Karpas-422 (cell line): ENCODE data around the gene SIPA1. TPM values are rescaled to one million over a fixed set of nuclear protein-coding genes. Genes with fewer than 3 reads are reported as not detected.
A peak's percentile ranks its signal among the peaks of the same experiment; 100 is the strongest.

Source experiments
- DNase-seq: peaks from one replicate; pipeline ENCODE4 v3.0.0-alpha.2; 2015
- H2AFZ ChIP-seq: fragments of 200-600 bp; sonication (generic); 2 replicates; pipeline ENCODE4 v1.6.1; 2014; ENCODE audit warnings: antibody characterized with exemption, low read length, mixed read lengths
- H3K27ac ChIP-seq: fragments of 200-600 bp; sonication (generic); 2 replicates; pipeline ENCODE4 v1.5.1; 2014; ENCODE audit warnings: mild to moderate bottlenecking, low read length, moderate library complexity
- H3K27me3 ChIP-seq: fragments of 200-600 bp; sonication (generic); 2 replicates; pipeline ENCODE4 v1.6.1; 2014; ENCODE audit warnings: low read length, mixed read lengths
- H3K36me3 ChIP-seq: fragments of 200-600 bp; sonication (generic); 2 replicates; pipeline ENCODE4 v1.6.1; 2014; ENCODE audit warnings: low read length, mixed read lengths; ENCODE audit not compliant: insufficient read depth
- H3K4me1 ChIP-seq: fragments of 200-600 bp; sonication (generic); 2 replicates; pipeline ENCODE4 v1.6.1; 2014; ENCODE audit warnings: mild to moderate bottlenecking, low read length, mixed read lengths
- H3K4me2 ChIP-seq: fragments of 200-600 bp; sonication (generic); 2 replicates; pipeline ENCODE4 v1.6.1; 2014; ENCODE audit warnings: low read length, low read depth, mild to moderate bottlenecking; ENCODE audit not compliant: poor library complexity, severe bottlenecking
- H3K4me3 ChIP-seq: fragments of 200-600 bp; sonication (generic); 2 replicates; pipeline ENCODE4 v1.5.1; 2014; ENCODE audit warnings: mild to moderate bottlenecking, antibody characterized with exemption, low read length, mixed read lengths
- H3K79me2 ChIP-seq: fragments of 200-600 bp; sonication (generic); 2 replicates; pipeline ENCODE4 v1.6.1; 2014; ENCODE audit warnings: mild to moderate bottlenecking, low read length, mixed read lengths
- H3K9ac ChIP-seq: fragments of 200-600 bp; sonication (generic); 2 replicates; pipeline ENCODE4 v1.6.0; 2014; ENCODE audit warnings: low read length
- H3K9me2 ChIP-seq: fragments of 200-600 bp; sonication (generic), shearing (Covaris generic); replicated peaks from 2 replicates; pipeline ENCODE4 v1.6.0; 2014; ENCODE audit warnings: mild to moderate bottlenecking, low read length, moderate library complexity; ENCODE audit not compliant: insufficient read depth
- H3K9me3 ChIP-seq: fragments of 300-700, 200-600 bp; sonication (generic); 2 replicates; pipeline ENCODE4 v1.6.1; 2014; ENCODE audit warnings: low read length, mixed read lengths
- H4K20me1 ChIP-seq: fragments of 200-600 bp; sonication (generic); 2 replicates; pipeline ENCODE4 v1.6.1; 2014; ENCODE audit warnings: mild to moderate bottlenecking, antibody characterized with exemption, low read length, low read depth; ENCODE audit not compliant: insufficient read depth
- total RNA-seq: library from RNA; depleted of rRNA; stranded (reverse); fragments of >200 nt; shearing (Covaris generic); gene quantifications from 2 replicates; pipeline ENCODE4 v1.2.3, GENCODE V29; 2014; ENCODE audit warnings: low replicate concordance; rRNA removed

SIPA1 gene, protein sequence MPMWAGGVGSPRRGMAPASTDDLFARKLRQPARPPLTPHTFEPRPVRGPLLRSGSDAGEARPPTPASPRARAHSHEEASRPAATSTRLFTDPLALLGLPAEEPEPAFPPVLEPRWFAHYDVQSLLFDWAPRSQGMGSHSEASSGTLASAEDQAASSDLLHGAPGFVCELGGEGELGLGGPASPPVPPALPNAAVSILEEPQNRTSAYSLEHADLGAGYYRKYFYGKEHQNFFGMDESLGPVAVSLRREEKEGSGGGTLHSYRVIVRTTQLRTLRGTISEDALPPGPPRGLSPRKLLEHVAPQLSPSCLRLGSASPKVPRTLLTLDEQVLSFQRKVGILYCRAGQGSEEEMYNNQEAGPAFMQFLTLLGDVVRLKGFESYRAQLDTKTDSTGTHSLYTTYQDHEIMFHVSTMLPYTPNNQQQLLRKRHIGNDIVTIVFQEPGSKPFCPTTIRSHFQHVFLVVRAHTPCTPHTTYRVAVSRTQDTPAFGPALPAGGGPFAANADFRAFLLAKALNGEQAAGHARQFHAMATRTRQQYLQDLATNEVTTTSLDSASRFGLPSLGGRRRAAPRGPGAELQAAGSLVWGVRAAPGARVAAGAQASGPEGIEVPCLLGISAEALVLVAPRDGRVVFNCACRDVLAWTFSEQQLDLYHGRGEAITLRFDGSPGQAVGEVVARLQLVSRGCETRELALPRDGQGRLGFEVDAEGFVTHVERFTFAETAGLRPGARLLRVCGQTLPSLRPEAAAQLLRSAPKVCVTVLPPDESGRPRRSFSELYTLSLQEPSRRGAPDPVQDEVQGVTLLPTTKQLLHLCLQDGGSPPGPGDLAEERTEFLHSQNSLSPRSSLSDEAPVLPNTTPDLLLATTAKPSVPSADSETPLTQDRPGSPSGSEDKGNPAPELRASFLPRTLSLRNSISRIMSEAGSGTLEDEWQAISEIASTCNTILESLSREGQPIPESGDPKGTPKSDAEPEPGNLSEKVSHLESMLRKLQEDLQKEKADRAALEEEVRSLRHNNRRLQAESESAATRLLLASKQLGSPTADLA
- 74.6 and 123 TPM in 2 replicates for total RNA-seq

DNA sequence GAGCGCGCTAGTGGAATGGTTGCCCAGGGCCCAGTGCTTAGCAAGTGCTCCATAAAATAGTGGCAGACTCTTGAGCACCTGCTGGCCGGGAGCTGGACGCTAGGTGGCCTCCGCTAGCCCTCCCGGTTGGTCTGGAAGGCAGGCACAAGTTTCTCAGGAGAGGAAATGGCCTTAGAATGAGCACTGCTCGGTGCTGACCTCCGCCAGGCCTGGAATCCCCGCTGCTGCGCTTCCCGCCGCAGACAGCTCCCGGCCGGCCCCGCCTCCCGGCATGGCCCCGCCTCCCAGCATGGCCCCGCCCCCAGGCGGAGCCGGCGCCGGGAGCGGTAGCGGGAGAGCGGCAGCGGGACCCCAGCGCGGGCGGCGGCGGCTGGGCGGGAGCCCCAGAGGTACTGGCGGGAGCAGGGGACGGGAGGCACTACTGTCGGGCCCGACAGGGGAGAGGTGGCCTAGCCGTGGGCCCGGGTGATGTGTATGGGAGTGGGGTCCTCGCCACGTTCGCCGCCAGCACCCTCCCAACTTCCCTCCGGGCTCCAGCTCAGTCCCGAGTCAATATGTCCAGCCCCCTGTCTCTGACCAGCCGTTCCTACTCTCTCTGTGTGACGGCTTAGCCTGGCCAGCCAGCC, at the start of gene SIPA1:
Gene SIPA1, plus strand, starts transcription at position 308 of the 626 bp plus-strand sequence. CDS start 2,821 bp downstream, outside the sequence.
- Histone ChIP-seq H2AFZ (no peak within 1 kb of the TSS), H3K27me3 (no peaks in the 10 kb centered on the region), H3K9ac (peak within 1 kb of the TSS; percentile 92), H3K4me1 (peaks cover 50% of the 10 kb centered on the region), H3K36me3 (0 out of 2 replicates have a peak, but pooled peaks cover 5% of the 10 kb centered on the region), H3K27ac (peak within 1 kb of the TSS; percentile 99), H3K9me3 (no peaks in the 10 kb centered on the region), H3K4me3 (peak within 1 kb of the TSS; percentile 89), H3K79me2 (peaks cover 24% of the 10 kb centered on the region), H4K20me1 (no peaks in the 10 kb centered on the region), H3K4me2 (peak within 1 kb of the TSS; percentile 95), H3K9me2 (no peaks in the 10 kb centered on the region)
- peak; percentile 84 for DNase-seq

DNA sequence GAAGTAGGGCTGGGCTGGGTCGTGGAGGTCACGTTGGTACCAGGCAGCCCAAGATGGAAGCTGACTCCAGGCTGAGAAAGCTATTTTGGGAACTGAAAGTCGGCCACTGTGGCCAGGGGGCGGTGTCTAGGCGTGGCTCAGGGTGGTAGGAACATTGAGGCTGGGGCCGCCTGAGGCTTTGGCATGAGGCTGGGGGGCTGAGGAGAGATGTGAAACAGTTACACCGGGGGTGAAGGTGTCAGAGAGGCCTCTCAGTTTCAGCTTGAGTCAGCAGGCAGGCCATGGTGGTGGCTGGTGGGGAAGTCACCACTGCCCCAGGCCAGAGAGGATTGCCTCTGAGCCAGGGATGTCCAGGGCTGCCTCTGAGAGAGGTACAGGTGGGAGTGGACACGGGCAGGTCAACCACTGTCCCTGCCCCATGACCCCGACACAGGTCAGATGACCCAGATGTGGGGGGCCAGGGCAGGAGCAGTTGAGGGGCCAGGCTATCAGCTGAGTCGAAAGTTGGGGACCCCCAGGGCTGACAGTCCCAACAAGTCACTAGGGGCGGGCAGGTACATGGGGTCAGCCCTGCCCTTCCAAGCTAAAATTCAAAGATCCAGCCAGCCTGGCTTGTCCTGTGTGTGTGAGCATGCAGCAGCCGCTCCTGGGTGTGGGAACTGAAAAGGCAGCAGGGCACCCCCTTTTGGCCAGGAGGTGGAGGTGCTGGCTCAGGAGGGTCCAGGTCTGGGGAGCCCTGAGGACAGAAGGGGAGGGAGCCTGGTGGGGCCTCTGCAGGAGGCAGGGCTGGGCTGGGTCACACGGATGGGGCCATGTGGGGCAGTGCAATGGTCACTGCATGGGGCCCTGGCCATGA, 49.5 kb upstream of the SIPA1 start:
- Histone ChIP-seq H2AFZ (no peak overlapping the region), H3K4me2 (peak overlapping the region; percentile 40), H3K4me3 (no peak overlapping the region; the same call in 1 of the 2 replicates), H3K4me1 (peaks cover 26% of the 10 kb centered on the region), H3K9me2 (no peaks in the 10 kb centered on the region), H3K36me3 (no peaks in the 10 kb centered on the region), H3K27me3 (no peaks in the 10 kb centered on the region), H3K9ac (peak overlapping the region; percentile 52), H3K79me2 (no peaks in the 10 kb centered on the region), H3K9me3 (no peaks in the 10 kb centered on the region), H4K20me1 (no peaks in the 10 kb centered on the region), H3K27ac (peak overlapping the region; percentile 80)
- peak; percentile 91 for DNase-seq

DNA sequence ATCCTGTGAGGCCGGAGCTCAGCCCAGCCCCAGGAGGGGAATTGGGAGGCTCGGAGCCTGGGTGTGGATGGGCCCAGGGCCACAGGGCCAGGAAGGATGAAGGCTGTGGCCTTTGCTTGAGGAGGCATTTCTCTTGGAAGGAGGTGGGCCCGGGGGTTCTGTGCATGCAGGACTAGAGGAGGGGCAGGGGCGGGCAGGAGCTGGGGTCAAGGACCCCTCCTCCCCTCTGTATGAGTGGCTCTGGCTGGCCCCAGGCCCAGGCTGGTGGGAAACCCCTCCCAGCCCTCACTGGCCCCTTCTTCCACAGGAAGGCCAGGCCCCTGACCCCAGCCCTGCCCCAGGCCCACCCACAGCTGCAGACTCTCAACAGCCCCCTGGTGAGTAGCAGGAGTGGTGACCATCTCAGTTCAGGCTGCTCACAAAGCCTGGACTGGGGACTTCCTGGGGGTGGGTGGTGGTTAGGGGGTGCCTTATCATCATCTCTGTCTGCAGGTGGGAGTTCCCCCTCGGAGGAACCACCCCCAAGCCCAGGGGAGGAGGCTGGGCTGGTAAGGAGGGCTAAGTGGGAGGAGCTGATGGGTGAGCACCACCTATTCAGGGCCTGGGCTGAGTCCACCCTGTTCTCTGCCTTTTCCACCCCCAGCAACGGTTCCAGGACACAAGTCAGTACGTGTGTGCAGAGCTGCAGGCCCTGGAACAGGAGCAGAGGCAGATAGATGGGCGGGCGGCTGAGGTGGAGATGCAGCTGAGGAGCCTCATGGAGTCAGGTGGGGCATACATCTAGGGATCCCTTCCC, 48.3 kb upstream of the SIPA1 start:
- Histone ChIP-seq H3K9ac (no peak overlapping the region), H2AFZ (no peak overlapping the region), H3K9me3 (no peaks in the 10 kb centered on the region), H3K36me3 (no peaks in the 10 kb centered on the region), H3K27ac (no peak overlapping the region), H3K4me2 (no peak overlapping the region), H4K20me1 (no peaks in the 10 kb centered on the region), H3K27me3 (no peaks in the 10 kb centered on the region), H3K79me2 (no peaks in the 10 kb centered on the region), H3K4me1 (peaks cover 26% of the 10 kb centered on the region), H3K9me2 (no peaks in the 10 kb centered on the region), H3K4me3 (no peak overlapping the region)
- DNase-seq, result no peak

DNA sequence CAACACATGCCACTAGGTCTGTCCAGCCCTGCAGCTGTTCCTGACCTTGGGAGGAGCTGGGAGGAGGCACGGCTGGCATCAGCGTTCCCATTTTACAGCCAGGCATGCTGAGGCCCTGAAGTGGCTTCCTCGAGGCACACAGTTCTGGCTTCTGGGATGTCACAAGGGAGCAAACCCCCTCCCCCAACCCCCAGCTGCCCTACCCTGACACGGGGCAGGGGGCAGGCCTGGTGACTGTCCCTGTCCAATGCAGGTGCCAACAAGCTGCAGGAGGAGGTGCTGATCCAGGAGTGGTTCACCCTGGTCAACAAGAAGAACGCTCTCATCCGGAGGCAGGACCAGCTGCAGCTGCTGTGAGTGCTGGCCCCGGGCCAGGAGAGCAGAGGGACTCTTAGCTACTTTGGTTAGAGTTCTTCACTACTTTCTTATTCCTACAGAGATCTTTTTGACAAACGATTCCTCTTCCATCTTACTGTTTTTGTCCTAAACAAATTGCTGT, 47.6 kb upstream of the SIPA1 start:
- Histone ChIP-seq H2AFZ (no peak overlapping the region), H3K9me2 (no peaks in the 10 kb centered on the region), H3K27me3 (no peaks in the 10 kb centered on the region), H3K36me3 (no peaks in the 10 kb centered on the region), H3K9me3 (no peaks in the 10 kb centered on the region), H3K79me2 (no peaks in the 10 kb centered on the region), H3K9ac (no peak overlapping the region), H3K4me1 (peaks cover 30% of the 10 kb centered on the region), H3K27ac (no peak overlapping the region), H3K4me2 (no peak overlapping the region), H3K4me3 (no peak overlapping the region), H4K20me1 (no peaks in the 10 kb centered on the region)
- DNase-seq, result no peak

DNA sequence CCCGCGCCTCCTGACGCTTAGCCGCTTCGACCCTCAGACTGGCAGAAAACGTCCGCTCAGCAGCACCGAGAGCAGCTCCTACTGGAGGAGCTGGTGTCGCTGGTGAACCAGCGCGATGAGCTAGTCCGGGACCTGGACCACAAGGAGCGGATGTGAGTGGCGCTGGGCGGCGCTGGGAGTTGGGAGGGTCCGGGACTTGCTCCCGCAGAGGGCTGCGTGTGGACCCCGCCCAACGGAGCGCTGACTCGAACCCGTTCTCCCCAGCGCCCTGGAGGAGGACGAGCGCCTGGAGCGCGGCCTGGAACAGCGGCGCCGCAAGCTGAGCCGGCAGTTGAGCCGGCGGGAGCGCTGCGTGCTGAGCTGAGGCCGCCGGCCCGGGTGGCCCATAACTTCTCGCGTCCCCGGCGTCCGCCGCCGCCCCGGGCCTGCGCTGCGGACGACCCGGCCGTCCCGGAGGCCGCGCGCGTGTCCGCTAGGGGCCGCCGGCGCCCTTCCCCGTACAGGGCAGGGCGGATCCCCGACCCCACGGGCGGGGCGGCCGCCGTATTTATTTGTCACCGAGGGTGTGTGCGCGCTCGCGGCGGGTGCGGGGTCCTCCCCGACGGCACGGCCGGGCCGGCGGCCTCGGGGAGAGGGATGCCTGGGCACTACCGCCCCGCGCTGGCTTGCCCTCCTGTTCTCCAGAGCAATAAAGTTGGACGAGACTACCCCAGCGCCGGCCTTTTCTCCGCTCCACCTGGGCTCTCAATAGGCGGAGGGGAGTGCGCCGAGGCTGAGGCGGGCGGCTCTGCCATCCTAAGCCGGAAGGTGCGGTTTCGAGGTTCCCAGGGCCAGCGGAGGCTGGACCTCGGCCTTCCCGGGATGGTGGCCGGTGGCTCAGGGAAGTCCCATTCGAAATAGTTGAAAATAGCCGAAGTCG, 45.7 kb upstream of the SIPA1 start:
- H3K9ac ChIP-seq, result no peak overlapping the region
- H3K4me1 ChIP-seq, result peaks cover 29% of the 10 kb centered on the region
- no peaks in the 10 kb centered on the region for H4K20me1 ChIP-seq
- no peak overlapping the region for H3K27ac ChIP-seq
- no peak overlapping the region for H3K4me3 ChIP-seq
- no peak overlapping the region for H2AFZ ChIP-seq
- no peaks in the 10 kb centered on the region for H3K27me3 ChIP-seq
- H3K79me2 ChIP-seq, result no peaks in the 10 kb centered on the region
- H3K36me3 ChIP-seq, result no peaks in the 10 kb centered on the region
- no peaks in the 10 kb centered on the region for H3K9me3 ChIP-seq
- no peak overlapping the region for H3K4me2 ChIP-seq
- H3K9me2 ChIP-seq, result no peaks in the 10 kb centered on the region
- DNase-seq, result no peak

DNA sequence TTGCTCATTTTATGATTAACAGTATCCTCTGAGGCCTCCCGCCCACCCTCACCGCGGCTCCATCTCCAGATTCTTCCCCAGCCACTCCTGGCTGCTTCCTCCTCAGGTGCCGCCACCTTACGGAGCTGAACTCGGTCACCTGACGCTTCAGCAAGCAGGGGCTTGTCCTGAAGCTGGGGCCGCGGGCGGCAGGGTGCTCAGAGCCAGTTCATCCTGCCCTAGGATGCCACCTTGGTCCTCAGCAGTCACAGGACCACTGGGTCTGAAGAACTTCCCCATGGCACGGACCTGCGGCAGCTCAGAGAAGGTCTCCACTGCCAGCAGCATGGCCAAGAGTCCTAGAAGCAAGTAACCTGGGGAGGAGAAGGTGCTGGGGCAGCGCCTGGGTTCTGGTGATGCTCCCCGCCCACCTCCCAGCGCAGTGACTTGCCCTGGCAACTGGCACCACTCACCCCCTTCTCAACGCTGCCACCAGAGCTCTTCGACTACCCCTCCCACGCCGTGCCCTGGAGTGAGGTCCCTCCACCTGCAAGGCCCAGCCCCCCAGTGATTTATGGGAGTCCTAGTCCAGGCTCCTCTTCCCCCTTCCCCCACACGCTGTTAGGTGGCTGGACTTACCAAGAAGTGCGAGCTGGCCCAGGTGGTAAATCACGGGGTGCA, 44.9 kb upstream of the SIPA1 start:
- Histone ChIP-seq H3K4me2 (no peak overlapping the region), H3K9me3 (no peaks in the 10 kb centered on the region), H3K9ac (no peak overlapping the region), H3K4me3 (no peak overlapping the region), H2AFZ (no peak overlapping the region), H3K27ac (no peak overlapping the region), H3K27me3 (no peaks in the 10 kb centered on the region), H3K79me2 (no peaks in the 10 kb centered on the region), H3K4me1 (peaks cover 22% of the 10 kb centered on the region), H4K20me1 (no peaks in the 10 kb centered on the region), H3K36me3 (no peaks in the 10 kb centered on the region), H3K9me2 (no peaks in the 10 kb centered on the region)
- DNase-seq, result no peak
